GM21576 (cell line): Measurements from ENCODE around the gene TPPP3.
"Not testable (repeated sequence)": the region's sequence is repeated elsewhere in the genome, so short reads cannot be mapped to it uniquely, and the experiment has no call there.

Experiments used
- ATAC-seq: cut with Tn5 transposase; IDR thresholded peaks from one replicate; pipeline ENCODE4 v1.9.1; 2021; ENCODE audit warnings: mild to moderate bottlenecking, moderate library complexity; ENCODE audit not compliant: unreplicated experiment

TPPP3 gene

DNA sequence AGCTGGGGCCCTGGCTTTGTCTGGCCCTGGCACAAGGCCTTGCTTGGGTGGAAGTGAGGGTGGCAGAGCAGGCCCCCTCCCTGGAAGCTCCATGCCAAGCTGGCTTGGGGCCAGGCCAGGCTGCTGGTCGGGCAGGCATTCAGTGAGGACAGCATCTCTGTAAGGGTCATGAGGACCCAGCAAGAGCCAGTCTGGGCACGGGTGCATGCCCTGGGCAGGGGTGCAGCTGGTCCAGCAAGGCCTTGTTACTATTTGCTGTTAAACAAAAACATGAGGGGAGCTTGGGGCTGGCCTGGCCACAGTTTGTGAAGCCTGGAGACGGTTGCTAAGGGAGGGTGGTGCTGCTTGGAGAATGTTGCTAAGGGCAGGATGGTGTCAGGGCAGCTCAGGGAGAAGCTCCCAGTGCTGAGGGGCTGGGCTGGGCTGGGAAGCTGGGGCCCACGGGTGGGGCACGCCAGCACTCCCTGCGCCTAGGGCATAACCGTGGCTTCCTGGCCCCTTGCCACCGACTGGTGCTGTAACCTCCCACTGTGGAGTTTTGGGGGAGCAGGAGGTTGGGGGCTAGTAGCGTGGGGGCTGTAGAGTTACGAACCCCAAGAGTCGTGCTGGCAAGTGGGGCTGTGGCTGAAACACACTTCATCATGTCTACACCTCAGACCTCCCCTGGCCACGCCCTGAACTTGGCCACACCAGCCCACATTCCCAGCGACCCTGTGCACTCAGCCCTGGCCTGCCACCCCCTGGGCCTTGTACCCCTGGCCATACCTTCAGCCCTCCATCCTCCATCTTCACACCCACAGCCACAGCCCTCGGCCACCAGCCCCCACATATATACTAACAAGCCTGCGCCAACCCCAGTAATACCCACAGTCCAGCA is 1.6 kb downstream of the TPPP3 start:
- ATAC-seq, result no peak

DNA sequence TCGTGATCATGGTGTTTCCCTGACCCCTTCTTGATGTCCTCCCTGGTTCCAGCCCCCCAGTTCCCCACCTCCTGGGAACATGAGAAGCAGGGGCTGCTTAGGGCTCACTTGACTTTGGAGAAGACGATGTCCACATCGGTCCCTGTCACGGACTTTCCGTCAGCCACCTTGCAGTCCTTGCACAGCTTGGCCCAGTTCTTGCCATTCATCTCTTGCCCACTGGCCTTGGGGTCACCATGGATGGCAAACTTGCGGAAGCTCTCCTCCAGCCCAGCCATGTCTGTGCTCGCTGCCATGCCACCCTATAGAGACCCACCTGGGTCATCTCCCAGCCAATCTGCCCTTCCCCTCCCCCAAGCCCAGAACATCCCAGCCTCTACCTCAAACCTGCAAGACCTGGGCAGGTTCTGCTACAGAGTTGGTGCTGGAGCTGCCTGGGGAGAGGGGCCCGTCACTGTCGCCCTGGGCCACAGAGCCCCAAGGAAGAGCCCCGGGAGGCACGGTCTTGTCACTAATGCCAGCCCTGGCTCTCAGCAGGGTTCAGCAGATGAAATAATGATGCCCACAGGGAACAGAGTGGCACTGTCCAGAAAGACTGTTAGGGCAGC is 2.4 kb downstream of the TPPP3 start:
- no peak for ATAC-seq

DNA sequence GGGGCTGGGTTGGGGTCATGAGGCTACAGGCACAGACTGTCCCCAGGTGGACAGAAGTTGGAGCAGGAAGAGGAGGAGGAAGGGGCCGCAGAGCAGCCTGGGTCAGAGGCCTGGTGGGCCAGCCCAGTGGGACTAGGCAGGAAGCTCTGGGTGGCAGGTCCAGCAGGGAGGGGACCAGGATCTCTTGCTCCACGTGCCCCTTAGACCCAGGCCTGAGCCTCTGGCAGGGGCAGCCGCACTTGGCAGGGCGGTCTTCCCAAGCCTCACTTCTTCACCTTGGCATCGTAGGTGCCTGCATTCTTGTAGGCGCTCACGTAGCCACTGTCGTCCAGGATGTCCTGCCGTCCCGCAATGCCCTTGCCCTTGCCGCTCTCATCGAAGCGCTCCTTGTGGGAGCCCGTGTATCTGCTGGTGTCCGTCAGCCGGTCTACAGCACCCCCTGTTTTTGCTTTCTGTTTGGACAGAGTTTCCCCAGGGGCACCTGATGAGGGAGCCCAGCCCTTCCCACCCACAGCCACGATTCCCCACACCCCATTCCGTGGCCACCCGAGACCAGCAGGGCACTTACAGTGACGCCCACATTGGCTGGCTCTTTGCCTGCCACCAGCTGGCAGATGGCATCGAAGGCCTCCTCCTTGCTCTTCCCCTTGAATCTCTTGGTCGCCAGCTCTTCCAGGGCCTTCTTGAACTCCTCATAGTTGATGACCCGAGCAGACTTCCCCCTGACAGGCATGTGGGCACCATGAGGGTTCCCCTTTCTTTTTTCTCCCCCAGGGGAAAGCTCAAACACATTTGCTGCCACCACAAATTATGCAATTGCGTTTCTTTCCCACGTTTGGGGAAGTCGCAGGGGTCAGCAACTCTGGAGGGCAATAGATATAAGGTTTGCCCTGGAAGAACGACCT is 3.1 kb downstream of the TPPP3 start:
- no peak for ATAC-seq

DNA sequence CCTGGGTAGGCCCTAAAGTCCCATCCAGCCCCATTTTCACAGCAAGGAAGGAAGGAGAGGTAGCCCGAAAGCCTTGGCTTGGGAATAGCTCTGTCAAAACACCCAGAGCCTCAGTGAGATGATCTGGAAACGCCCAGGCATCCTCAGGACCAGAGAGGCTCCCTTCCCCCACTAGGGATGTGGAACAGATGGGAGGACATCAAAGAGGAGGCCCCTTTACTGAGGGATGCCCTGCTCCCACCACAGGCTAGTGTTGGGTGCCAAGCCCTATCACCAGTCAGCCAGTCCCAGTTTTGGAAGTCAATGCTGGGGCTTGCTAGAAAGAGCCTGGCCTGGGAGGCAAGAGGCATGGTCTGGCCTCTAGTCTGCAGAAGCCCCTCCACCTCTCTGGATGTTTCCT is 4.7 kb downstream of the TPPP3 start:
- no peak for ATAC-seq

DNA sequence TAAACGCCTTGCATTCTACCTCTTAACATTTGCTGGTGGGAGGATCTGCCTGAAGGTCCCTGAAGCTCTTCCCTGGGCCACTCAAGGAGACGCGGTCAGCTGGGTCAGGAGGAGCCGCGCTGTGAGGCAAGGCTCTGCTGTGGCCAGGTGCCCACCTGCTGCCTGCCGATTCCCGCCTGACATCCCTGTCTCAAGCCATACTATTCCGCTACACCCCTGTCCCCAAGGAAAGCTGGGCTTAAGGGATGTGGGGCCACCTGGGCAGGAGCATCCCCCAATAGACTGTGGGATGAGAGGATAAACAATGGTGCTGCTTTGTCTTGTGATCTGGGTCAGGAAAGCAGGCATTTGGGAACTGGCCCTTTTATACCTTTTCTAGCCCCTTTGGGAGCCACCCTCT is 5.1 kb downstream of the TPPP3 start:
- ATAC-seq, result no peak

DNA sequence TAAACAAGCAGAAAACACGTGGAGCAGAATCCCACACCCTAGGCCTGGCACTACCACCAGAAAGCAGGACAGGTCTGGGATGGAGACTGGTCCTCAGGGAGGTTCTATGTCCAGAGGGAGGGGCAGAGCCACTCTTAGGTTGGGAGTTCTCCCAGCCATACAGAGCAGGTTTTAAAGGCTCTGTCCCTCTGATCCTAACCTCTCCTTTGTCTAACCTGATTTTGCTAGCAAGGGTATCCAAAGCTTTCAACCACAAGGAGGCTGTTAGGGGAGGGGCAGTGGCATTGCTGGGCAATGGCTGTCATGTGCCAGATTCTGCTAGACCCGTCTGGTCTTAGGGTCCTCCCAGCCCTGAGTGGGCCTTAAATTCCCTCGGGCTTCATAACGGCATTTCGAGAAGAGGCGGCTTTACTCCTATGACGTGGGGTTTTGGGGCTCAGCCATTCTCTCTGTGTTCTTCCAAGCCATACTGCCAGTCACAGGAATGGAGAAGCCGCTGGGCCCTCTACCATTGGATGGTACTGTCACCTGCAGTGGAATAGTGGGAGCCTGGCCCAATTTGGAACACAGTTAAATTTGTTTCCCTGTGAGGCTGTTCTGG is 5.7 kb downstream of the TPPP3 start:
- no peak for ATAC-seq

DNA sequence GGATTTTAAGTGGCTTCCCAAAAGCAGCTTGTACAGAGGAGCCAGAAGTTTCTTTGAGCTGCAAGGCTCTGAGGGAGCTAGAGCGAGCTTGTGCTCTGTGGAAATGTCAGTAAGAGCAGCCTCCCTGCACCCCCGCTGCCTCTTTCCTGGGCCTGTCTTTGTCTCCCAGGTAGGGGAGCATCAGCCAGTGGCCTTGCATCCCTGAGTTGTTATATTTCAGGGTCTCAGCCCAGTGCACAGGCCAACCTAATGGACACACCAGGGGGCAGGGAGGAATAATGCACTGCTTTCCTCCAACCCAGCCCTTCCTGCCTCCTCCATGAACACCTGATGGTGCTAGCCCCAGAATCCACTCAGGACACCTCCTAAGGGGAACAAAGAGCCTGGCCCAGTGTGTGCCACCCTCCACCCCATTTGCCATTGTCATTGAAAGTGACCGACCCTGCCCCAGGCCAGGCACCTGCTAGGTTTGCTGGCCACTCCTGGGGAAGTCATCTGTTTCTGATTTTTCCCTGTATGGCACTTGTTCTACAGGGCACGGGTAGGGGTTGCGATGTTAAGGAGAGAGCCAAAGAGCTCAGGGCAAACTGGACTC is 6.3 kb downstream of the TPPP3 start:
- no peak for ATAC-seq

DNA sequence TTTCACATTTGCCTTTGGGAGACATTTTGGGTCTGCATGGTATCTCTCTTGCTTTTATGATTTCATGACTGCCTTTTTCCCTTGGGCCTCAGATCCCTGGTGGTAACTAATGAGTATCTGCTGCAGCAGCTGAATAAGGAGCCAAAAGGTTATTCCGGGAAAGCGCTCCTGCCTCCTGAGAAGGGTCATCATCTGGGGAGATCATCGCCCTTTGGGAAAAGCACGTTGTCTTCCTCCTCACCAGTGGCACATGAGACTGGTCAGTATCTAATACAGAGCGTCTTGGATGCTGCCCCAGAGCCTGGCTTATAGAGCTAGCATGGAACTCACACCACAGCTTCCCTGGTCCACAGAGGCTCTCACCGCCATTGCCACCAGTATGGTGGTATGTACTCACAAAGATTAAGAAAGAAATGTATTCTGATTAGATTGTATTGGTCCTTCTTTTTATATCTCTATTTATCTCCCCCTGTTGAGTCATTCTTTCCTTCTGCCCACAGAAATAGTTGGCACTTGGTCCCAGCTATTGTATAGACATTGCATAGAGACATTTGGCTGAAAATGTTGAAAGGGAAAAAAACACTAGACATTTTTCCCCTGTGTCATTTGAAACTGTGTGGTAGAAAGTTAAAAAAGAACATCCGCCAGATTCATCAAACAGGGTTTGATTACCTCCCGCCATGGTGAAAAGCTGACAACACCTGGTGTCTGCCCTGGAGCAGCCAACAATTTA is 8.4 kb downstream of the TPPP3 start:
- no peak for ATAC-seq

DNA sequence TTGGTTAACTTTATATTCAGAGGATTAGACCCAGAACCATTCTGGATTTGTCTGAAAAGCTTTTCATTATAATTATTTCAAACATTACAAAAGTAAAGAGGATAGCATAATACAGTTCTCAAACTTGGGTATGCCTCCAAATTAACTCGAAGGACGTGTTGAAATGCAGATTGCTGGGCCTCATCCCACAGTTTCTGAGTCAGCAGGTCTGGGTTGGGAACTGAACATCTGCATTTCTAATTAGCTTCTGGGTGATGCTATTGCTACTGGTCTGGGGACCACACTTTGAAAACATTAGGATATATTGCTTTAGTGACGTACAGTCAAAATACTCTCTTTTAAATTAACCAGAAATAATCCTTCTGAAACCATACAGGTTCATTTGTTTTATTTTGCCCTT is 10.0 kb downstream of the TPPP3 start:
- ATAC-seq, result no peak

DNA sequence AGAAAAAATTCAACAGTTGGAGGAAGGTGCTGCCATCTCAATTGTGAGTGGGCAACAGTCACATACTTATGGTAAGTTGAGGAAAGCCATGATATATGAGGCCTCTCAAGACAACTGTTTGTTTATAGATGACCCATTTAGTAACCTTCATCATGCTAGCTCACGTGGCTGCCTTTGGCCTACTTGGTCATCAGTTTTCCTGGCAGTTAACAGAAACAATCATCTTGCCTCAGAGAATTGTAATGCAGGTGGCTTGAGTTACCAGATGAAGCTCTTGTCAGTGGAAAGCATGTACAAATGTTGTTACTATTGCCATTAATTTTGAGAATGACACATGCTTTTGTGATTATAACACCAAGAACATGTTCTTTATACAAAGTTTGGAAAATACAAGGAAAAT is 14.7 kb downstream of the TPPP3 start:
- ATAC-seq, result no peak

DNA sequence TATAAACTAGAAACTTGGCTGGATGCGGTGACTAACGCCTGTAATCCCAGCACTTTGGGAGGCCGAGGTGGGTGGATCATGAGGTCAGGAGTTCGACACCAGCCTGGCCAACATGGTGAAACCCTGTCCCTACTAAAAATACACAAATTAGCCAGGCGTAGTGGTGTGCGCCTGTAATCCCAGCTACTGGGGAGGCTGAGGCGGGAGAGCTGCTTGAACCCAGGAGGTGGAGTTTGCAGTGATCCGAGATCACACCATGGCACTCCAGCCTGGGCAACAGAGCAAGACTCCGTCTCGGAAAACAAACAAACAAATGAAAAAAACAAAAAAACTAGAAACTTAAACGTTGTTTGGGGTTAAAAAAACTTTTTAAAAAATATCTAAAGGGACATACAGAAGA is 17.3 kb downstream of the TPPP3 start:
- ATAC-seq, result not testable (repeated sequence)

DNA sequence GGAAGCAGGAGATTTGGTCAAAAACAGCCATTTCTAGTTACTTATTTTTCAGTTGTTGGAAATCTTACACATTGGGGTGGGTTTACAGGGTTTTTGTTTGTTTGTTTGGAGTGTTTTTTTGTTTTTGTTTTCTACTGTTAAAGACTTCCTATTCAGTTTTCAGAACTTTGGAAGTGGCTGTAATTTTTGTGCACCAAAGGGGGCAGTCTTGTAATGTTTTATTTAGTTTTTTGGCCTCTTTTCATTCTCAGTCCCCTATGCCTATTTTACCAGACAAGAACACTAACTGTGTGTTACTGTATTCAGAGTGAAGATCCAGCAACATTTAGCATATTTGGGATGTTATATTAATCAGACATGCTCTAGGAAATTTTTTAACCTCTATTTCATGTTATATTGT is 20.6 kb downstream of the TPPP3 start:
- no peak for ATAC-seq

DNA sequence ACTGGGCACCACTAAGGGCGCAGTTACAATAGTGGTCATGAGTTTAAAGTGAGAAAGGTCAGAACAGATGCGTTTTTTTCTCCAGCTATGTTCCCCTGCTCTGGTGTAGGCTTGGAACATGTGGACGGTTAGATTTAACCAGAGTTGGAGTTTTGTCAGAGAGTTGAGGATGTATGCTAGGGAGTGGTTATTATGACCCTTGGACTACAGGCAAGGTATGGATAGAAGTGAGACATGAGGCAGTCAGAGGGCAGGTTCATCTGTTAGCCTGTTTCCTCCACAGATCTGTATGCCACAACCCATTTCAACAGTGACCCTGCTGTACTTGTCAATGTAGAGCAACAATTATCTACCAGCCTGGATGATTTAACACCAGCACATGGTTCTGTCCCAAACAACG is 22.6 kb downstream of the TPPP3 start:
- no peak for ATAC-seq

DNA sequence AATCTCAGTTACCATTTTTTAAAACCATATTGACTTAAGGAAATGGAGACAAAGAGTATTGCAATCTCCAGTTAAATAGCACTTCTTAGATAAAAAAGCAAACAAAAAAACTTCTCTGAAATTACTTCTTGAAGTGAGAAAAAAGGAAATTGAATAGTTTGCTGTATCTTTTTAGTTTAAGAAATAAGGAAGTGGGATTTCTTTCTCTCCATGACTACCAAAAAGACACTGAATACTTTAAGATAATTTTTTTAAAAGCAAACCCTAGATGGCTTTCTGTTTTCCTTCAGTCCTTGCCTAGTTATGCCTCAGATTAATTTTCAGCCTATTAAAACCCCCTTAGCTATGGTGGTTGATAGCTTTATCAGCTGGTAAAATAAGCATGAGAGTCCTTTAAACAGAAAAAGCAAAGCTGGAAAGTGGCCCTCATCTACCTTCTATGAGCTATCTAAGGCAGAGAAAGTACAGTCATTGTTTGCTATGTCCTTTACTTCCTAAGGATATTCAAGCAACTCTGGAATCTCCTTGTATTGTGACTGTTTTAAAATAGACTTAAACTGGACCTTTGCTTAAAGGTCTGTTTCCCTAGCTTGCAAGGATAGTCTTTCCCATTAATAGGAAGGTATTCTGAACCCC is 28.6 kb downstream of the TPPP3 start:
- no peak for ATAC-seq

DNA sequence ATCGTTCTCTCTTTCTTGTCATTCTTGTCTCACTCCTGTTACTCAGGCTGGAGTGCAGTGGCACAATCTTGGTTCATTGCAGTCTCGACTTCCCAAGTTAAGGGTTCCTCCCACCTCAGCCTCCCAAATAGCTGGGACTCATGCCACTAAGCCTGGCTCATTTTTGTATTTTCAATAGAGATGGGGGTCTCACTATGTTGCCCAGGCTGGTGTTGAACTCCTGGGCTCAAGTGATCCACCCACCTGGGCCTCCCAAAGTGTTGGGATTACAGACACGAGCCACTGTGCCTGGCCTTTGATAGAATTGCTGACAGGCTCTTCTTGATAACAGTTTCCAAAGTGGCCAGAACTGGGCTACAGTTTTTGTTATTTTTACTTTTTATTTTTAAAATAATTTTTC is 32.3 kb downstream of the TPPP3 start:
- no peak for ATAC-seq

DNA sequence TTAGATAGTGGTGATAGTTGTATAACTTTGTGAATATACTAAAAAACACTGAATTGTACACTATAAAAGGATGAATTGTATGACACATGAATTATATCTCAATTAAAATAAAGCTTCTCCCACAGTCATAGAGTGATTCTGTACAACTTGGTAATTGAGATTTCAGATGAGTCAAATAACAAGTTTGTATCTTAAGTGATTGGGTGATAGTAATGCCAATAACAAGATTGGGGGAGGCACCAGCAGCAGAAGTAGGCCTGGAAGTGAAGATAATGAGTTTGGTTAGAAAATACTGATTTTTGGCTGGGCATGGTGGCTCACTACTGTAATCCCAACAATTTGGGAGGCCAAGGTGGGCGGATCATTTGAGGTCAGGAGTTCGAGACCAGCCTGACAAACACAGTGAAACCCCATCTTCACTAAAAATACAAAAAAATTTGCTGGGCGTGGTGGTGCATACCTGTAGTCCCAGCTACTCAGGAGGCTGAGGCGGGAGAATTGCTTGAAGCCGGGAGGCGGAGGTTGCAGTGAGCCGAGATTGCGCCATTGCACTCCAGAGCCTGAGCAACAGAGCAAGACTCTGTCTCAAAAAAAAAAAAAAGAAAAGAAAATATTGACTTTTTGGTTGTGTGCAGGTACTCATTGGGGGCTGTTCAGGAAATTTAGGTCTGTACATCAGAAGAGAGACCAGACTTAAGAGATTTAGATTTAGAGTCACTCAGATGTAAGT is 33.6 kb downstream of the TPPP3 start:
- not testable (repeated sequence) for ATAC-seq

DNA sequence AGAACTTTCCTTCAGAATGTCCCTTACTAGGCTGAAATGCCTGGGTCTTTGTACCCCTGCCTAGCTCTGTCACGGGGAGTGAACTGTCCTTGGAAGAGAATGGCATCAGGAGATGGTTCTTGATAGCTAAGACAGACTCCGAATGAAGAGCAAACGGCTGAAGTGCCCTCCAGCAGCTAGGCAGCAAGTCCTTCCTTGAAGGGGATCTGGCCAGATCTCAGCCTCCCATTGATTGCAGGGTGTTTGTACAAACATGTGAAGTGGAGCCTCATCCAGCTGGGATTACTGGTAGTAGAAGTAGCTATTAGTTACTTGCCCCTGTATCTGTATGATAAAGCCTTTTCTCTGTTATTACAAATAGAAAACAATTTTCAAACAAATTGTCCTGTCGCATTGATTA is 35.7 kb downstream of the TPPP3 start:
- ATAC-seq, result no peak

DNA sequence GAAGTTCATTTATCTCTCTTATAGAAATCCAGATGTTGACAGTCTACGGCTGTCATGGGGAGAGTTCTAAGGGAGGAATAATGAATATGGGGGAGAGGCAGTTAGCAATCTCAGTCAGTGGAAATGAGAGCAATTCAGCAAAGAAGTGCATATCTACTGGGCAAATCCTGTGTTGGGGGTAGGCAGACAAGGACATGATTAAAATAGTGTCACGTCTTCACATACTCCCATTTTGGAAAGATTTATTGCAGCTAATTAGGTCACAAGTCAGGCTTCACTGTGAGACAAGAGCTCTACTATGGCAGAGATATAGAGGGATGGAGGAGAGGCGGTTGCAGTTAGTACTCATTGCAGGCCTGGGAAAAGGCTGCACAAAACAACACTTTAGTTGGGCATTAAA is 36.9 kb downstream of the TPPP3 start:
- no peak for ATAC-seq

DNA sequence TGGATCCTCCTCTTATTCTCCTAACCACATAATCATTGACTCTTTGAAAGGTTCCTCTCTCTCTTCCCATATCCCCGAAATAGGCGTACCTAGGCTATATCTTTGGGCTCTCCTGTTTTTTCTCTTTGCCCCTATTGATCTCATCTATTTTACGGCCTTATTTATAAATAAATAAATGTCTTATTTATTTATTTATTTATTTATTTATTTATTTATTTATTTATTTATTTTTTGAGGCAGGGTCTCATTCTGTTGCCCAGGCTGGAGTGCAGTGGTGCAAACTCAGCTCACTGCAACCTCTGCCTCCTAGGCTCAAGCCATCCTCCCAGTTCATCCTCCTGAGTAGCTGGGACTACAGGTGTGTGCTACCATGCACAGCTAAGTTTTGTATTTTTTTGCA is 40.8 kb downstream of the TPPP3 start:
- not testable (repeated sequence) for ATAC-seq
